HepG2 (cell line): ENCODE data around the gene ELOVL6. TPM values are rescaled to one million over a fixed set of nuclear protein-coding genes. Genes with fewer than 3 reads are reported as not detected.

ENCODE experiments used
- ATAC-seq: fragments of 200-7000 bp; cut with Tn5 transposase; 3 replicates; pipeline ENCODE4 v1.9.1; 2020; ENCODE audit warnings: mild to moderate bottlenecking, moderate library complexity
- BruUV-seq: library from RNA; stranded (reverse); fragments of 400-500 nt; replicated peaks from 2 replicates; lab custom pipeline; 2021; lab: Mats Ljungman, UMichigan
- CTCF ChIA-PET: fragments of 300-600 bp; formaldehyde crosslinking; extraction: SDS; loops from one replicate; lab custom pipeline; 2021; ENCODE audit warnings: low total read pairs, inconsistent platforms, low intra/inter-chr PET ratio; lab: Yijun Ruan, JAX
- POLR2A ChIA-PET: fragments of 350-600 bp; sonication (Branson Sonifier 250); formaldehyde crosslinking; loops from one replicate; lab custom pipeline; 2020; ENCODE audit warnings: antibody characterized with exemption, inconsistent platforms; lab: Yijun Ruan, JAX
- DNase-seq: peaks from one replicate; pipeline ENCODE4 v3.0.0-alpha.2; 2015; ENCODE audit warnings: low spot score
- FAIRE-seq: peaks from 3 replicates; lab custom pipeline; 2011; peaks lifted over from hg19 to GRCh38; lab: Jason Lieb, UNC
- H2AFZ ChIP-seq: one replicate; pipeline ENCODE4 v1.6.1; 2011; ENCODE audit warnings: low read length, inconsistent platforms
- H3K27ac ChIP-seq: fragments of 300-600 bp; 3 replicates; pipeline ENCODE4 v1.8.0; 2011; ENCODE audit warnings: mixed run types, mild to moderate bottlenecking, mixed read lengths, low read length, inconsistent platforms; ENCODE audit not compliant: insufficient read depth; ENCODE audit errors: extremely low read length
- H3K27me3 ChIP-seq, 2 experiments: fragments of 200-600 bp in 1 of 2; 2 replicates in 1 of 2; 3 replicates in 1 of 2; pipeline versions ENCODE4 v1.6.0 to v1.8.0; 2011; ENCODE audit warnings: low read length in 2 of 2, mild to moderate bottlenecking in 2 of 2, moderate library complexity in 2 of 2, inconsistent platforms in 1 of 2; ENCODE audit not compliant: insufficient read depth in 2 of 2, control insufficient read depth in 1 of 2
- H3K36me3 ChIP-seq, 2 experiments: fragments of 200-600 bp in 1 of 2; replicated peaks in 1 of 2; 2 replicates in 1 of 2; 3 replicates in 1 of 2; pipeline versions ENCODE4 v1.5.1 to v1.8.0; 2011; ENCODE audit warnings: low read length in 2 of 2, inconsistent platforms in 1 of 2; ENCODE audit not compliant: insufficient read depth in 2 of 2, control insufficient read depth in 1 of 2
- H3K4me1 ChIP-seq: 2 replicates; pipeline ENCODE4 v1.5.1; 2012; ENCODE audit warnings: low read length, inconsistent platforms; ENCODE audit not compliant: insufficient read depth
- H3K4me2 ChIP-seq: 2 replicates; pipeline ENCODE4 v1.6.0; 2011; ENCODE audit warnings: low read depth, low read length, inconsistent platforms
- H3K4me3 ChIP-seq, 3 experiments: fragments of 200-600 bp in 1 of 3; sonication (generic), shearing (Covaris generic) in 1 of 3; replicated peaks in 1 of 3; 2 replicates each; pipeline ENCODE4 v1.5.1; 2011 to 2016; ENCODE audit warnings: low read length in 3 of 3, inconsistent platforms in 2 of 3, low read depth in 2 of 3, mild to moderate bottlenecking in 2 of 3, control low read depth in 1 of 3, mixed read lengths in 1 of 3; ENCODE audit not compliant: insufficient read depth in 1 of 3
- H3K79me2 ChIP-seq: one replicate; pipeline ENCODE4 v1.6.1; 2011; ENCODE audit warnings: low read length, inconsistent platforms; ENCODE audit not compliant: insufficient read depth
- H3K9ac ChIP-seq: 2 replicates; pipeline ENCODE4 v1.6.0; 2011; ENCODE audit warnings: mild to moderate bottlenecking, low read depth, low read length, inconsistent platforms; ENCODE audit not compliant: insufficient read depth
- H3K9me3 ChIP-seq: 2 replicates; pipeline ENCODE4 v1.5.1; 2012; ENCODE audit warnings: mild to moderate bottlenecking, low read length
- H4K20me1 ChIP-seq: 2 replicates; pipeline ENCODE4 v1.6.0; 2011; ENCODE audit warnings: inconsistent platforms, mild to moderate bottlenecking, low read length, moderate library complexity; ENCODE audit not compliant: insufficient read depth
- CEBPG ChIP-seq: IDR thresholded peaks from 2 replicates; pipeline ENCODE4 v1.6.1; 2016
- CREB3 ChIP-seq: sonication (generic); formaldehyde crosslinking; IDR thresholded peaks from 2 replicates; pipeline ENCODE4 v1.5.0; 2020; ENCODE audit warnings: missing genetic modification reagents
- EED ChIP-seq: sonication (generic); formaldehyde crosslinking; IDR thresholded peaks from 2 replicates; pipeline ENCODE4 v1.5.0; 2020; ENCODE audit warnings: mild to moderate bottlenecking, missing genetic modification reagents
- HNF4G ChIP-seq, 2 experiments: sonication (generic) in 1 of 2; formaldehyde crosslinking in 1 of 2; IDR thresholded peaks; 2 replicates each; pipeline versions ENCODE4 v1.4.0 to v1.6.1; 2011 to 2020; ENCODE audit warnings: borderline replicate concordance in 2 of 2, low read depth in 2 of 2, mild to moderate bottlenecking in 2 of 2, low read length in 1 of 2, missing genetic modification reagents in 1 of 2, moderate library complexity in 1 of 2
- ISL2 ChIP-seq: sonication (generic); formaldehyde crosslinking; IDR thresholded peaks from 2 replicates; pipeline ENCODE4 v1.5.0; 2020; ENCODE audit warnings: missing genetic modification reagents
- NCOR1 ChIP-seq: fragments of 200-600 bp; sonication (generic); IDR thresholded peaks from 2 replicates; pipeline ENCODE4 v1.7.0; 2017; ENCODE audit warnings: antibody characterized with exemption, low read length, borderline replicate concordance
- ONECUT2 ChIP-seq: sonication (generic); formaldehyde crosslinking; IDR thresholded peaks from 2 replicates; pipeline ENCODE4 v1.4.0; 2020; ENCODE audit warnings: missing genetic modification reagents
- PATZ1 ChIP-seq: sonication (generic); formaldehyde crosslinking; IDR thresholded peaks from 2 replicates; pipeline ENCODE4 v1.4.0; 2020; ENCODE audit warnings: missing genetic modification reagents
- SIX1 ChIP-seq: sonication (generic); formaldehyde crosslinking; IDR thresholded peaks from 2 replicates; pipeline ENCODE4 v1.4.0; 2020; ENCODE audit warnings: missing genetic modification reagents, borderline replicate concordance
- SOX5 ChIP-seq: IDR thresholded peaks from 2 replicates; pipeline ENCODE4 v1.6.1; 2016; ENCODE audit warnings: borderline replicate concordance
- SP2 ChIP-seq: sonication (generic); formaldehyde crosslinking; IDR thresholded peaks from 2 replicates; pipeline ENCODE4 v1.5.1; 2020; ENCODE audit warnings: mild to moderate bottlenecking, missing genetic modification reagents
- SRSF1 ChIP-seq: fragments of 200-400 bp; formaldehyde crosslinking; optimal IDR thresholded peaks from 2 replicates; pipeline ENCODE3; 2017; ENCODE audit warnings: mild to moderate bottlenecking, low read depth, low read length, moderate library complexity
- TBX2 ChIP-seq: sonication (generic); formaldehyde crosslinking; IDR thresholded peaks from 2 replicates; pipeline ENCODE4 v1.5.0; 2020; ENCODE audit warnings: missing genetic modification reagents, mild to moderate bottlenecking, borderline replicate concordance
- WGBS: methylation state at CpG from one replicate; pipeline ENCODE4 v1.1.6; 2017; ENCODE audit warnings: low lambda C conversion rate; 5-methylcytosine and 5-hydroxymethylcytosine counted together
- in situ Hi-C: cut with HindIII; loops from 2 replicates; pipeline ENCODE4 v1.10.0; 2017; ENCODE audit warnings: low pct_unique_long_range_greater_than_20kb; ENCODE audit not compliant: extremely low pct_ligation_motif_present
- intact Hi-C: fragments of 100-400 bp; cut with micrococcal nuclease; formaldehyde crosslinking; loops from one replicate; pipeline ENCODE4 v1.10.0; 2022; ENCODE audit not compliant: unreplicated experiment
- polyA plus RNA-seq, 8 experiments: library from polyadenylated mRNA; depleted of rRNA in 3 of 8; stranded (reverse) in 7 of 8; unstranded in 1 of 8; fragments of >200 nt; fragmentation: Illumina TruSeq in 4 of 8; extraction: Trizol in 4 of 8; gene quantifications; 2 replicates each; pipeline versions ENCODE4 v1.2.1 to v1.2.3, GENCODE V29; 2011 to 2016; ENCODE audit warnings: low read depth in 4 of 8, missing spikeins in 1 of 8, mixed read lengths in 1 of 8; ENCODE audit not compliant: insufficient read depth in 1 of 8
- total RNA-seq, 5 experiments: library from RNA; depleted of rRNA; stranded (reverse); fragments of >200 nt; fragmentation: Illumina TruSeq; extraction: Trizol; gene quantifications; 2 replicates each; pipeline ENCODE4 v1.2.3, GENCODE V29; 2016; ENCODE audit warnings: low read depth in 1 of 5
- TF ChIP-seq, protein P1 (sequence below): sonication (generic); formaldehyde crosslinking; IDR thresholded peaks from 2 replicates; pipeline ENCODE4 v1.4.0; 2020; ENCODE audit warnings: missing genetic modification reagents
- TF ChIP-seq, protein P2 (sequence below): sonication (generic); formaldehyde crosslinking; IDR thresholded peaks from 2 replicates; pipeline ENCODE4 v1.4.0; 2020; ENCODE audit warnings: missing genetic modification reagents, borderline replicate concordance

ELOVL6 gene
- total and polyA plus RNA-seq, 2 of the 13 experiments (the other 11 are each of a cell fraction or from before 2014, with no cell fraction given), result 14.1 to 23.2 TPM

GRCh38 chr4:110064934-110065333 lies 133.5 kb downstream of the ELOVL6 start (continued):
- TF ChIP-seq, protein P1, sequence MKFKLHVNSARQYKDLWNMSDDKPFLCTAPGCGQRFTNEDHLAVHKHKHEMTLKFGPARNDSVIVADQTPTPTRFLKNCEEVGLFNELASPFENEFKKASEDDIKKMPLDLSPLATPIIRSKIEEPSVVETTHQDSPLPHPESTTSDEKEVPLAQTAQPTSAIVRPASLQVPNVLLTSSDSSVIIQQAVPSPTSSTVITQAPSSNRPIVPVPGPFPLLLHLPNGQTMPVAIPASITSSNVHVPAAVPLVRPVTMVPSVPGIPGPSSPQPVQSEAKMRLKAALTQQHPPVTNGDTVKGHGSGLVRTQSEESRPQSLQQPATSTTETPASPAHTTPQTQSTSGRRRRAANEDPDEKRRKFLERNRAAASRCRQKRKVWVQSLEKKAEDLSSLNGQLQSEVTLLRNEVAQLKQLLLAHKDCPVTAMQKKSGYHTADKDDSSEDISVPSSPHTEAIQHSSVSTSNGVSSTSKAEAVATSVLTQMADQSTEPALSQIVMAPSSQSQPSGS (CRISPR knock-in tag), result no peak
- TF ChIP-seq SP2 (CRISPR knock-in tag) (no peak), ONECUT2 (no peak), SIX1 (CRISPR knock-in tag) (no peak)

GRCh38 chr4:110064295-110064694 lies 134.1 kb downstream of the ELOVL6 start:
- Histone ChIP-seq H3K4me1 (peaks cover 13% of the 10 kb centered on the region), H3K27me3 (no peaks in the 10 kb centered on the region), H4K20me1 (0 out of 2 replicates have a peak, but pooled peaks cover 7% of the 10 kb centered on the region), H3K9ac (no peak overlapping the region), H3K4me2 (no peak overlapping the region), H3K27ac (no peak overlapping the region), H3K9me3 (no peaks in the 10 kb centered on the region), H3K36me3 (no peaks in the 10 kb centered on the region), H3K4me3 (no peak overlapping the region), H2AFZ (no peak overlapping the region), H3K79me2 (no peaks in the 10 kb centered on the region)
- POLR2A ChIA-PET, result interaction anchor here (0.7 to 1.3 kb wide), 3 partner anchors 9 to 632 kb away, joined by 3 to 5 read pairs (median 4); no protein-coding TSS in a partner anchor
- in situ Hi-C loops, result no loop called here
- no TSS peak for BruUV-seq
- CTCF ChIA-PET, result no interaction called here
- ATAC-seq (peak; percentile 58), FAIRE-seq (peak; percentile 68), DNase-seq (peak; percentile 62)
- WGBS, result 42% methylated on average over 1 of the region's 1 CpG
- intact Hi-C loops, result no loop called here
- TF ChIP-seq PATZ1 (CRISPR knock-in tag), result peak; percentile 38; the same call in 1 of the 2 replicates
- TF ChIP-seq TBX2 (CRISPR knock-in tag), result 0 out of 2 replicates have a peak, but pooled peaks have one; percentile 30
- no peak for TF ChIP-seq EED (CRISPR knock-in tag)
- TF ChIP-seq CEBPG, result peak; percentile 79
- TF ChIP-seq SOX5, result peak; percentile 38; the same call in 1 of the 2 replicates
- TF ChIP-seq, protein P2, sequence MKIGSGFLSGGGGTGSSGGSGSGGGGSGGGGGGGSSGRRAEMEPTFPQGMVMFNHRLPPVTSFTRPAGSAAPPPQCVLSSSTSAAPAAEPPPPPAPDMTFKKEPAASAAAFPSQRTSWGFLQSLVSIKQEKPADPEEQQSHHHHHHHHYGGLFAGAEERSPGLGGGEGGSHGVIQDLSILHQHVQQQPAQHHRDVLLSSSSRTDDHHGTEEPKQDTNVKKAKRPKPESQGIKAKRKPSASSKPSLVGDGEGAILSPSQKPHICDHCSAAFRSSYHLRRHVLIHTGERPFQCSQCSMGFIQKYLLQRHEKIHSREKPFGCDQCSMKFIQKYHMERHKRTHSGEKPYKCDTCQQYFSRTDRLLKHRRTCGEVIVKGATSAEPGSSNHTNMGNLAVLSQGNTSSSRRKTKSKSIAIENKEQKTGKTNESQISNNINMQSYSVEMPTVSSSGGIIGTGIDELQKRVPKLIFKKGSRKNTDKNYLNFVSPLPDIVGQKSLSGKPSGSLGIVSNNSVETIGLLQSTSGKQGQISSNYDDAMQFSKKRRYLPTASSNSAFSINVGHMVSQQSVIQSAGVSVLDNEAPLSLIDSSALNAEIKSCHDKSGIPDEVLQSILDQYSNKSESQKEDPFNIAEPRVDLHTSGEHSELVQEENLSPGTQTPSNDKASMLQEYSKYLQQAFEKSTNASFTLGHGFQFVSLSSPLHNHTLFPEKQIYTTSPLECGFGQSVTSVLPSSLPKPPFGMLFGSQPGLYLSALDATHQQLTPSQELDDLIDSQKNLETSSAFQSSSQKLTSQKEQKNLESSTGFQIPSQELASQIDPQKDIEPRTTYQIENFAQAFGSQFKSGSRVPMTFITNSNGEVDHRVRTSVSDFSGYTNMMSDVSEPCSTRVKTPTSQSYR (CRISPR knock-in tag), result peak; percentile 89
- TF ChIP-seq ISL2 (CRISPR knock-in tag), result peak; percentile 54; the same call in 1 of the 2 replicates
- TF ChIP-seq HNF4G (IDR thresholded peaks at IDR 0.05; ENCODE audit: borderline replicate concordance, low read depth, low read length), result 0 out of 2 replicates have a peak, but pooled peaks have one; percentile 32
- TF ChIP-seq HNF4G (CRISPR knock-in tag; IDR thresholded peaks at IDR 0.05; ENCODE audit: borderline replicate concordance, low read depth), result no peak
- TF ChIP-seq CREB3, result no peak
- TF ChIP-seq NCOR1, result peak; percentile 33; the same call in 1 of the 2 replicates
- TF ChIP-seq SRSF1, result no peak
